SU-DHL-6 (cell line): ENCODE measurements around the gene OBP2A.

Experiments
- EZH2phosphoT487 ChIP-seq: fragments of 200-600 bp; sonication (generic), shearing (Covaris generic); conservative IDR thresholded peaks from 2 replicates; pipeline ENCODE4 v1.6.1; 2018; ENCODE audit warnings: mild to moderate bottlenecking, antibody characterized with exemption, low read length, moderate library complexity, mixed read lengths
- TF ChIP-seq, protein P1 (sequence below): fragments of 200-600 bp; sonication (generic); IDR thresholded peaks from one replicate; pipeline ENCODE4 v1.5.1; 2017; ENCODE audit warnings: antibody characterized with exemption, mild to moderate bottlenecking, low read length, moderate library complexity; ENCODE audit not compliant: insufficient read depth, poor library complexity, severe bottlenecking

DNA sequence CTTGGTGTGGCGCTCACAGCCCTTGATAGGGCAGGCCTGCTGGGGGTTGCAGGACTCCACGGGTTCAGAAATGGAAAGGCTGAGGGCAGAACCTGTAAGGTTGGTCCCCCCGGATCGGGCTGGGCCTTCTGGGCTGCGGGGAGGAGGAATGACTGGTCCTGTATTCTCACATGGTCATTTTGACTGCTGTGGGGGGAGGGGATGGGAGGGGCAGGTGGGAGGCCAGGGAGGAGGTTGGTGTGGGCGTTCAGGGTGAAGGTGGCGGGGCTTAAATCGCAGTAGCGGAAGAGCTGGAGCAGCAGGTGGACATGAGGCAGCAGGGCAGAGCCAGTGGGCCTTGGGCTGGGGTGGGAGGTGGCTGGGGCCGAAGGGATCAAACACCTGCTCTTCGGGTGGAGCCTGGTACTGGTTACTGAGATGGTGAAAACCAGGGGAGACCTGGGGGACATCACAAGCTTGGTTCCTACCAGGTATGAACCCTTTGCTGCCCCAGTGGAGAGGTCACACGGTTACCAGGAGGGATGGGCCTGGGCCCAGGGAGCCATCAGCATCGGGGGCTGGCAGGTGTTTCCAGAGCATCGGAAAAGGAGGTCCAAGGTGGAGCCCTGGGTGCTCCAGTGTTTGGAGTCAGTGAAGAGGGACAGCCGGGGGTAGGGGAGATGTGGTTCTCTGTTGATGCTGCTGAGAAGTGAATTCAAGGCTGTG is 43.6 kb upstream of the OBP2A start:
- TF ChIP-seq, protein P1, sequence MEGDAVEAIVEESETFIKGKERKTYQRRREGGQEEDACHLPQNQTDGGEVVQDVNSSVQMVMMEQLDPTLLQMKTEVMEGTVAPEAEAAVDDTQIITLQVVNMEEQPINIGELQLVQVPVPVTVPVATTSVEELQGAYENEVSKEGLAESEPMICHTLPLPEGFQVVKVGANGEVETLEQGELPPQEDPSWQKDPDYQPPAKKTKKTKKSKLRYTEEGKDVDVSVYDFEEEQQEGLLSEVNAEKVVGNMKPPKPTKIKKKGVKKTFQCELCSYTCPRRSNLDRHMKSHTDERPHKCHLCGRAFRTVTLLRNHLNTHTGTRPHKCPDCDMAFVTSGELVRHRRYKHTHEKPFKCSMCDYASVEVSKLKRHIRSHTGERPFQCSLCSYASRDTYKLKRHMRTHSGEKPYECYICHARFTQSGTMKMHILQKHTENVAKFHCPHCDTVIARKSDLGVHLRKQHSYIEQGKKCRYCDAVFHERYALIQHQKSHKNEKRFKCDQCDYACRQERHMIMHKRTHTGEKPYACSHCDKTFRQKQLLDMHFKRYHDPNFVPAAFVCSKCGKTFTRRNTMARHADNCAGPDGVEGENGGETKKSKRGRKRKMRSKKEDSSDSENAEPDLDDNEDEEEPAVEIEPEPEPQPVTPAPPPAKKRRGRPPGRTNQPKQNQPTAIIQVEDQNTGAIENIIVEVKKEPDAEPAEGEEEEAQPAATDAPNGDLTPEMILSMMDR = no peak
- no peak for TF ChIP-seq EZH2phosphoT487
